Measurements from ENCODE around the gene TP53RK. TPM values are rescaled to one million over a fixed set of nuclear protein-coding genes. Genes with fewer than 3 reads are reported as not detected.

The TP53RK gene
- total and polyA plus RNA-seq, 2 donors from 2014 or later = 9.3 to 11.0 TPM

DNA sequence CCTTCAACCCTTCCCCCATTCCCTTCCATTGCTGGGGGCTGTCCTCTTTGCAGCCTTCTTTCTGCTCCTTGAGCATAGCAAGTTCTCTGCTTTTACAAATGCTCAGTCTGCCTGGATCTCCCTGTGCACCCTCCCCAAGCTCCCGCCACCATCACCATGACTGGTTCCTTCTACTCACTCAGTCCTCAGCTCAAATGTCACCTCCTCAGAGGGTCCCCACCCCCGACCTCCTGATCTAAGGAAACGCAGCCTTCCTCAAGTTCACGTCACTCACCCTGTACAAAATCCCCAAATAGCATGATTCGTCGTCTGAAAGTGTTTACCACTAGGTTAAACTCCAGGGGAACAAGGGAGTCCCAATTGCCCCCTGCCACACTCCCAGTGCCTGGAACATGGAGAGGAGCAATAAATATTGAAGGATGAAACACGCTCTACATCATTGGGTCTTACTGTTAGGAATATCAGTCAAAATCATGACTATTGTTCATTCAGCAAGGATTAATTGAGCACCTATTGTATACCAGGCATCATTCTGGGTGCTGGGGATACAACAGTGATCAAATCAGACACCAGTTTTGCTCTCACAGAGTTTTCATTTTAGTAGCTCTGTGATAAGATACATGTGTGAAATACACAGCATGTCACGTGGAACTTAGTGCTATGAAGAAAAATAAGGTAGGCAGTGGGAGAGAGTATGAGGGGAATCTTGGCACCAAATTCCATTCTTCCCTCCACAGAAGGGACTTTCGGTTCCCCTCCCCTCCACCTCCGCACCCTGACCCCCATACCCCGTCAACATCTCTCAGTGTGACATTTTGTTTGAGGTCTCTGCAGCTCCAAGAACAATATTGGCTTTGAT lies 15.6 kb downstream of the TP53RK start:
- H3K27me3 ChIP-seq (ENCODE audit: control insufficient read depth, insufficient read depth, low read length) = no peaks in the 10 kb centered on the region
- intact Hi-C loops (cut with DNase I) = no loop called here
- H3K4me3 ChIP-seq (ENCODE audit: low read length in 3 of 3) = no peak overlapping the region
- FAIRE-seq (no peak), DNase-seq (no peak)
- H3K27ac ChIP-seq (ENCODE audit: low read depth in 2 of 2, low read length in 2 of 2) = no peak overlapping the region
- H3K9ac ChIP-seq (ENCODE audit: low read length in 3 of 3) = no peak overlapping the region
- no peaks in the 10 kb centered on the region for H3K36me3 ChIP-seq (ENCODE audit: control insufficient read depth in 2 of 3, insufficient read depth in 3 of 3, low read length in 3 of 3)
- no peaks in the 10 kb centered on the region for H3K4me1 ChIP-seq (ENCODE audit: control insufficient read depth in 2 of 3, insufficient read depth in 2 of 3, low read depth in 1 of 3, low read length in 3 of 3)
- H3K9me3 ChIP-seq (ENCODE audit: control insufficient read depth in 2 of 3, insufficient read depth in 1 of 3, low read length in 3 of 3) = peaks cover 0 to 15% (median 5%) of the 10 kb centered on the region in 3 donors
- TF ChIP-seq, protein P1, sequence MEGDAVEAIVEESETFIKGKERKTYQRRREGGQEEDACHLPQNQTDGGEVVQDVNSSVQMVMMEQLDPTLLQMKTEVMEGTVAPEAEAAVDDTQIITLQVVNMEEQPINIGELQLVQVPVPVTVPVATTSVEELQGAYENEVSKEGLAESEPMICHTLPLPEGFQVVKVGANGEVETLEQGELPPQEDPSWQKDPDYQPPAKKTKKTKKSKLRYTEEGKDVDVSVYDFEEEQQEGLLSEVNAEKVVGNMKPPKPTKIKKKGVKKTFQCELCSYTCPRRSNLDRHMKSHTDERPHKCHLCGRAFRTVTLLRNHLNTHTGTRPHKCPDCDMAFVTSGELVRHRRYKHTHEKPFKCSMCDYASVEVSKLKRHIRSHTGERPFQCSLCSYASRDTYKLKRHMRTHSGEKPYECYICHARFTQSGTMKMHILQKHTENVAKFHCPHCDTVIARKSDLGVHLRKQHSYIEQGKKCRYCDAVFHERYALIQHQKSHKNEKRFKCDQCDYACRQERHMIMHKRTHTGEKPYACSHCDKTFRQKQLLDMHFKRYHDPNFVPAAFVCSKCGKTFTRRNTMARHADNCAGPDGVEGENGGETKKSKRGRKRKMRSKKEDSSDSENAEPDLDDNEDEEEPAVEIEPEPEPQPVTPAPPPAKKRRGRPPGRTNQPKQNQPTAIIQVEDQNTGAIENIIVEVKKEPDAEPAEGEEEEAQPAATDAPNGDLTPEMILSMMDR (IDR thresholded peaks at IDR 0.05; ENCODE audit: borderline replicate concordance, extremely low read depth, insufficient read depth) = no peak

DNA sequence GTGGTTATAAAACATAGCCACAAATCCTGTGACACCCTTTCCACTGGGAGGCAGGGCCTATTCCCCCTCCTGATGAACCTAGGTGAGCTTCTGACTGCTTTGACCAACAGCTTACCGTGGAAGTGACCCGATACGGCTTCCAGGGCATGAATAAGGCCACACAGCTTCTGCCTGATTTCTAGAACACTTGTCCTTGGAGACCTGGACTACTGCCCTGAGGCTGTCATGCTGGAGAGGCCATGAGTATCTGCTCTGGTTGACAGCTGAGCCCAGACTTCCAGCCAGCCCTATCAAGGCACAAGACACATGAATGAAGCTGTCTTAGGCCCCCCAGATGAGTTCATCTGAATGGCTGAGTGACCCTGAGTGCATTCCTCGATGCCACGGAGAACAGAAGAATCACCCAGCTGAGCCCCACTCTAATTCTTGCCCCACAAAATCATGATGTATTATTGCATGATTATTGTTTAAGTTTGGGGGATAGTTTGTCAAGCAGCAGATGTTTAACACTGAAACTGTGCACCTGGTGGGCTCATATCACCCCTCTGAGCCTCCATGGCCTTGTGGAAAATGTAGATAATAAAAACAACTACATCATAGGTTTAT lies 16.6 kb downstream of the TP53RK start:
- Histone ChIP-seq H3K9me3 (ENCODE audit: control insufficient read depth in 2 of 3, insufficient read depth in 1 of 3, low read length in 3 of 3) (peaks cover 0 to 15% (median 5%) of the 10 kb centered on the region in 3 donors), H3K4me1 (ENCODE audit: control insufficient read depth in 2 of 3, insufficient read depth in 2 of 3, low read depth in 1 of 3, low read length in 3 of 3) (no peaks in the 10 kb centered on the region), H3K27ac (ENCODE audit: low read depth in 2 of 2, low read length in 2 of 2) (no peak overlapping the region), H3K27me3 (ENCODE audit: control insufficient read depth, insufficient read depth, low read length) (no peaks in the 10 kb centered on the region), H3K36me3 (ENCODE audit: control insufficient read depth in 2 of 3, insufficient read depth in 3 of 3, low read length in 3 of 3) (no peaks in the 10 kb centered on the region), H3K4me3 (ENCODE audit: low read length in 3 of 3) (no peak overlapping the region), H3K9ac (ENCODE audit: low read length in 3 of 3) (no peak overlapping the region)
- TF ChIP-seq, protein P1 (IDR thresholded peaks at IDR 0.05; ENCODE audit: borderline replicate concordance, extremely low read depth, insufficient read depth) = no peak
- intact Hi-C loops (cut with DNase I) = no loop called here
- FAIRE-seq (no peak), DNase-seq (no peak)

DNA sequence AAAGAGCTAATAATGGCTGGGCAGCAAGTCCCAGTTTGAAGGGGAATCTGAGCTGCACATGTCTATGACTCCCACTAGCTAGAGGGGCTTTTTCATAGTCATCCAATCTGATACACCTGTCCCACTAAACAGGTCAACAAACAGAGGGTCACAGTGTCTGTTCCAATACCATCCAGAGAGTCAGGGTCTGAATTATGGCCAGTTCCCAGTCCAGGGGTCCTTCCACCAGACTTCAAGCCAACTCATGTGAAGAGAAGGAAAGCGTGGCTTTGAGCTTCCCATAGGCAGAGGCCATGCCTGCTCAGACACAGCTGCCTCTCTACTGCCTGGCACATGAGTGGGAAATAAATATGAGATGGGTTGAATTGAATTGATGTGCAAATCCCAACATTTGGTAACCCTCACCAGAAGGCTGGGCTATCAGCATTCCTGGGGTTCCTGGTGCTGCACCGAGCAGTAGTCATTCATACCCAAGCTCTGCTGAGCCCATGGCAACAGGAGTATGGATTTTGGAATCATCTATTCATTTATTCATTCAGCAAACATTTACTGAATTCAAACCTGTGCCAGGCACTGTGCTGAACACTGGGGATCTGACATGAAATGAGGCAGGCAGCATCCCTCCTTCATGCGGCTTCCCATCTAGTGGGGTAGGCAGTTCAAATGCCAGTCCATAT lies 17.2 kb downstream of the TP53RK start:
- FAIRE-seq = no peak
- Histone ChIP-seq H3K36me3 (ENCODE audit: control insufficient read depth in 2 of 3, insufficient read depth in 3 of 3, low read length in 3 of 3) (no peaks in the 10 kb centered on the region), H3K27ac (ENCODE audit: low read depth in 2 of 2, low read length in 2 of 2) (no peak overlapping the region), H3K9ac (ENCODE audit: low read length in 3 of 3) (no peak overlapping the region), H3K9me3 (ENCODE audit: control insufficient read depth in 2 of 3, insufficient read depth in 1 of 3, low read length in 3 of 3) (peaks cover 0 to 15% (median 5%) of the 10 kb centered on the region in 3 donors), H3K4me3 (ENCODE audit: low read length in 3 of 3) (no peak overlapping the region), H3K27me3 (ENCODE audit: control insufficient read depth, insufficient read depth, low read length) (no peaks in the 10 kb centered on the region), H3K4me1 (ENCODE audit: control insufficient read depth in 2 of 3, insufficient read depth in 2 of 3, low read depth in 1 of 3, low read length in 3 of 3) (no peaks in the 10 kb centered on the region)
- no peak for DNase-seq
- intact Hi-C loops (cut with DNase I) = no loop called here
- TF ChIP-seq, protein P1 (IDR thresholded peaks at IDR 0.05; ENCODE audit: borderline replicate concordance, extremely low read depth, insufficient read depth) = no peak
